Keratinocyte (primary cell): ENCODE measurements around the gene MELTF.

Experiments used
- CTCF ChIP-seq, 3 experiments: IDR thresholded peaks in 1 of 3; conservative IDR thresholded peaks in 1 of 3; optimal IDR thresholded peaks in 1 of 3; 2 replicates in 2 of 3; 3 replicates in 1 of 3; pipeline versions ENCODE3 to v1.5.1; 2011; ENCODE audit warnings: low read length in 3 of 3, mild to moderate bottlenecking in 3 of 3, moderate library complexity in 2 of 3, control low read depth in 1 of 3, inconsistent platforms in 1 of 3; ENCODE audit not compliant: insufficient read depth in 2 of 3; ENCODE audit errors: extremely low read depth in 1 of 3
- EZH2 ChIP-seq: IDR thresholded peaks from one replicate; pipeline ENCODE4 v1.6.1; 2012; ENCODE audit warnings: inconsistent platforms, mild to moderate bottlenecking, low read length, moderate library complexity

GRCh38 chr3:197007296-197007940 is 22.2 kb downstream of the MELTF start:
- TF ChIP-seq EZH2 (no peak), CTCF (optimal IDR thresholded peaks at IDR 0.05 in 1 of 3, IDR thresholded peaks at IDR 0.05 in 1 of 3, conservative IDR thresholded peaks at IDR 0.05 in 1 of 3; ENCODE audit: extremely low read depth in 1 of 3, insufficient read depth in 2 of 3, low read length in 3 of 3) (no peak)
